GM18502 (cell line): ENCODE data around the gene KCNQ1.

Source experiments
- ATAC-seq: cut with Tn5 transposase; IDR thresholded peaks from one replicate; pipeline ENCODE4 v1.9.1; 2021; ENCODE audit warnings: mild to moderate bottlenecking; ENCODE audit not compliant: unreplicated experiment, poor library complexity

The KCNQ1 gene

GRCh38 chr11:2814751-2815150 is 369.9 kb downstream of the KCNQ1 start:
- ATAC-seq: no peak

- ATAC-seq: no peak
Measured at GRCh38 chr11:2815762-2816496, 371.1 kb downstream of the KCNQ1 start.

- ATAC-seq: no peak
Measured at GRCh38 chr11:2816523-2816922, 371.7 kb downstream of the KCNQ1 start.

GRCh38 chr11:2816941-2817421 is 372.2 kb downstream of the KCNQ1 start:
- ATAC-seq: no peak

- ATAC-seq: no peak
Measured at GRCh38 chr11:2817431-2817830, 372.6 kb downstream of the KCNQ1 start.

- no peak for ATAC-seq
Measured at GRCh38 chr11:2818021-2818420, 373.2 kb downstream of the KCNQ1 start.

GRCh38 chr11:2818503-2818902 is 373.7 kb downstream of the KCNQ1 start:
- ATAC-seq: no peak

- no peak for ATAC-seq
Measured at GRCh38 chr11:2819316-2819715, 374.5 kb downstream of the KCNQ1 start.

- no peak for ATAC-seq
Measured at GRCh38 chr11:2820976-2821375, 376.2 kb downstream of the KCNQ1 start.

- ATAC-seq: no peak
Measured at GRCh38 chr11:2821891-2822290, 377.1 kb downstream of the KCNQ1 start.

GRCh38 chr11:2824851-2825250 is 380.0 kb downstream of the KCNQ1 start:
- no peak for ATAC-seq

GRCh38 chr11:2825261-2825888 is 380.6 kb downstream of the KCNQ1 start:
- no peak for ATAC-seq

GRCh38 chr11:2825889-2826678 is 381.3 kb downstream of the KCNQ1 start:
- ATAC-seq: no peak

- ATAC-seq: no peak
Measured at GRCh38 chr11:2826679-2827056, 381.9 kb downstream of the KCNQ1 start.

GRCh38 chr11:2827256-2827655 is 382.4 kb downstream of the KCNQ1 start:
- ATAC-seq: no peak

- no peak for ATAC-seq
Measured at GRCh38 chr11:2827792-2828191, 383.0 kb downstream of the KCNQ1 start.

- no peak for ATAC-seq
Measured at GRCh38 chr11:2828585-2829330, 383.9 kb downstream of the KCNQ1 start.

- no peak for ATAC-seq
Measured at GRCh38 chr11:2830030-2830812, 385.4 kb downstream of the KCNQ1 start.

GRCh38 chr11:2830886-2831285 is 386.1 kb downstream of the KCNQ1 start:
- no peak for ATAC-seq
